Skeletal muscle tissue (tissue), 4 donors: ENCODE data around the gene POR. TPM values are rescaled to one million over a fixed set of nuclear protein-coding genes. Genes with fewer than 3 reads are reported as not detected.
"Not testable (repeated sequence)": the region's sequence is repeated elsewhere in the genome, so short reads cannot be mapped to it uniquely, and the experiment has no call there.

ENCODE experiments used
- H3K27ac ChIP-seq: one replicate; pipeline ENCODE4 v1.7.0; 2013; ENCODE audit warnings: mild to moderate bottlenecking, low read depth, low read length, inconsistent platforms
- H3K27me3 ChIP-seq, 3 donors: one replicate each; pipeline ENCODE4 v1.7.0; 2013; ENCODE audit warnings: low read length in 3 of 3; ENCODE audit not compliant: control insufficient read depth in 3 of 3, insufficient read depth in 3 of 3
- H3K36me3 ChIP-seq, 3 donors: one replicate each; pipeline ENCODE4 v1.7.0; 2013; ENCODE audit warnings: low read length in 3 of 3; ENCODE audit not compliant: control insufficient read depth in 3 of 3, insufficient read depth in 3 of 3
- H3K4me1 ChIP-seq, 3 donors: one replicate each; pipeline ENCODE4 v1.7.0; 2013; ENCODE audit warnings: low read length in 3 of 3, mild to moderate bottlenecking in 3 of 3; ENCODE audit not compliant: control insufficient read depth in 3 of 3, insufficient read depth in 3 of 3
- H3K4me3 ChIP-seq, 3 donors: one replicate each; pipeline ENCODE4 v1.7.0; 2013; ENCODE audit warnings: low read length in 3 of 3
- H3K9ac ChIP-seq, 3 donors: one replicate each; pipeline ENCODE4 v1.7.0; 2013; ENCODE audit warnings: low read length in 3 of 3, mild to moderate bottlenecking in 3 of 3, moderate library complexity in 2 of 3, low read depth in 1 of 3
- H3K9me3 ChIP-seq, 3 donors: one replicate each; pipeline ENCODE4 v1.7.0; 2013; ENCODE audit warnings: low read length in 3 of 3; ENCODE audit not compliant: control insufficient read depth in 3 of 3
- total RNA-seq: library from RNA; depleted of rRNA; stranded (reverse); fragments of >200 nt; gene quantifications from one replicate; pipeline ENCODE4 v1.2.3, GENCODE V29; 2014
- donor health status: Osteomylitis.

POR gene
- total RNA-seq, 1 donor from 2014 or later, result 42.8 TPM

DNA sequence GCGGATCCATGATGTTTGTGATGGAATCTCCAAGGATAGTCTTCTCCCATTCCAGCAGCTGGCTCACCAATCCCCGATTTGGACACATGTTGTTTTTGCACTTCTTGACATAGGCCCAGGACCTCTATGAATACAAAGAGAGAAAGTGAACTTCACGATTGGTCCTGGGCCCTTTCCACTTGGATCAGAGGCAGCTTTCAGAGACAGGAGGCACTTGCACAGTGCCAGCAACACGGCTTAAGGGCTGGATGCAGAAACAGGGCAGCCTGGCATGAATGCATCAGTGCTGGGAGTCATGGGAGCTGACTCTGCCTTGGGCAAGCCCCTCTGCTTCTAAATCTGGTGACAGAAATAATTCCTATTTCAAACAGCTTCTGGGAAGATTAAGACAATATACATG is 81.5 kb downstream of the POR start:
- H3K27me3 ChIP-seq, result no peaks in the 10 kb centered on the region
- no peak overlapping the region for H3K4me3 ChIP-seq
- H3K9ac ChIP-seq, result no peak overlapping the region
- peaks cover 13 to 19% (median 13%) of the 10 kb centered on the region in 3 donors for H3K36me3 ChIP-seq
- H3K4me1 ChIP-seq, result peaks cover 12 to 31% (median 30%) of the 10 kb centered on the region in 3 donors
- no peaks in the 10 kb centered on the region for H3K9me3 ChIP-seq
- no peak overlapping the region for H3K27ac ChIP-seq

DNA sequence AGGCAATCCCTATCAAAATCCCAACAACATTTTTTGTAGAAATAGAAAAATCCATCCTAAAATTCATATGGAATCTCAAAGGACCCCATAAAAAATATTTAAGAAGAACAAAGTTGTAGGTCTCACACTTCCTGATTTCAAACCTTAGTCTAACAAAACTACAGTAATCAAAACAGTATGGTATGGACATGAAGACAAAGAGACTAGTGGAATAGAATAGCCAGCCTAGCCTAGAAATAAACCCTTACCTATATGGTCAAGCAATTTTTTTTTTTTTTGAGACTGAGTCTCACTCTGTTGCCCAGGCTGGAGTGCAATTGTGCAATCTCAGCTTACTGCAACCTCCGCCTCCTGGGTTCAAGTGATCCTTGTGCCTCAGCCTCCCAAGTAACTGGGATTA is 83.1 kb downstream of the POR start:
- H3K27ac ChIP-seq, result no peak overlapping the region
- H3K36me3 ChIP-seq, result peaks cover 14 to 24% (median 20%) of the 10 kb centered on the region in 3 donors
- H3K4me3 ChIP-seq, result no peak overlapping the region
- no peaks in the 10 kb centered on the region for H3K9me3 ChIP-seq
- H3K4me1 ChIP-seq, result peaks cover 11 to 19% (median 17%) of the 10 kb centered on the region in 3 donors
- H3K9ac ChIP-seq, result no peak overlapping the region
- no peaks in the 10 kb centered on the region for H3K27me3 ChIP-seq

- Histone ChIP-seq H3K27me3 (no peaks in the 10 kb centered on the region), H3K9ac (no peak overlapping the region), H3K4me1 (no peaks in the 10 kb centered on the region), H3K27ac (no peak overlapping the region), H3K9me3 (no peaks in the 10 kb centered on the region), H3K36me3 (peaks cover 22 to 36% (median 32%) of the 10 kb centered on the region in 3 donors), H3K4me3 (no peak overlapping the region)
Measured at GRCh38 chr7:76000566-76000965, 85.6 kb downstream of the POR start.

DNA sequence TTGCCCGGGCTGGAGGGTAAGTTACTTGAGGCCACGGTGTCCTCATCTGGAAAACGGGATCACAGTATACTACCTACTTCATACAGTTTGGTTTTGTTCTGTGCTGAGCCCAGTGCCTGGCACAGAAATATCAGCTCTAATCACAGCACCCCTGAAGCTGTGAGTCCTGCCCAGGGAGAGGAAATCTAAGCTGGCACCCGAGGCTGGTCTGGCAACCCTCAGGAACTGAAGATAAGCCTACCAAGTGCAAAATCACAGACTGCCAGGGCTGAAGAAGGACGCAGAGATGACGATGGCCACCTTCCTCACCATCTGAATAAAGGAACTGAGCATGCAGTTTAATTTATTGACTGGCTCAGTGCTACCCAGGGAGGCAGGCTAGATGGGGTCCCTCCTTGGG is 87.2 kb downstream of the POR start:
- no peak overlapping the region for H3K27ac ChIP-seq
- no peaks in the 10 kb centered on the region for H3K9me3 ChIP-seq
- no peak overlapping the region for H3K4me3 ChIP-seq
- peaks cover 20 to 30% (median 27%) of the 10 kb centered on the region in 3 donors for H3K36me3 ChIP-seq
- H3K9ac ChIP-seq, result no peak overlapping the region
- no peaks in the 10 kb centered on the region for H3K27me3 ChIP-seq
- H3K4me1 ChIP-seq, result no peaks in the 10 kb centered on the region

DNA sequence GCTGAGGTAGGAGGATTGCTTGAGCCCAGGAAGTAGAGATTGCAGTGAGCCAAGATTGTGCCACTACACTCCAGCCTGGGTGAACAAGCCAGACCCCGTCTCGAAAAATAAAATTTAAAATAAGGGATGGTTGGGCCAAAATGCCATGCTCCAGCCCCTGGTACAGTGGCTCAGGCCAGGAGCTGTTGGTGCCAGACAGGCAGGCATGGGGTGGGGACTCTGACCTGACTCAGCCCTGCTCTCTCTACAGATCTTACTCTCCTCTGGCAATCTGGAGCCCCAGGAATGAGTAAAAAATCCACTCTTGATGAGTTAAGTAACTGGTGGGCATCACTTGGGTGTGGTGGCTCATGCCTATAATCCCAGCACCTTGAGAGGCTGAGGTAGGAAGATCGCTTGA is 87.9 kb downstream of the POR start:
- Histone ChIP-seq H3K4me1 (no peaks in the 10 kb centered on the region), H3K27me3 (no peaks in the 10 kb centered on the region), H3K9ac (no peak overlapping the region), H3K27ac (no peak overlapping the region), H3K4me3 (no peak overlapping the region), H3K9me3 (no peaks in the 10 kb centered on the region), H3K36me3 (peaks cover 20 to 30% (median 27%) of the 10 kb centered on the region in 3 donors)

DNA sequence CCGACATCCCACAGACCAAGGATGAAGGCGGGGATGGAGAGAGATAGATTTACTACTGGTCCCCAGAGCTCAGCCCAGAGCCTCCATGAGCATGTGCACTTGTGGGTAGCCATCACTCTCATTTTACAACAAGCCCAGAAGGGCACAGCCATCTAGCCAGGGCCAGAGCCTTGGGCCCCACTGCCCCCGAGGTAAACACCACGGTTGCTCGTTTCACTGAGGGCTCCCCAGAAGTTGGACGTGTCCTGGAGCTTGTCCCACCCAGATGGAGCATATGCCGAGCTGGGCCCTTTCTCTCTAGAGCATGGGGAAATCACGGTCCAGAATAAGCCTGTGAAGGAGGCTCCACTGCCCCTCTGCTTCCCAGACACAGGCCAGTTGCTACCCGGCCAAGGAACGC is 88.4 kb downstream of the POR start:
- no peaks in the 10 kb centered on the region for H3K9me3 ChIP-seq
- H3K36me3 ChIP-seq, result peaks cover 20 to 30% (median 27%) of the 10 kb centered on the region in 3 donors

DNA sequence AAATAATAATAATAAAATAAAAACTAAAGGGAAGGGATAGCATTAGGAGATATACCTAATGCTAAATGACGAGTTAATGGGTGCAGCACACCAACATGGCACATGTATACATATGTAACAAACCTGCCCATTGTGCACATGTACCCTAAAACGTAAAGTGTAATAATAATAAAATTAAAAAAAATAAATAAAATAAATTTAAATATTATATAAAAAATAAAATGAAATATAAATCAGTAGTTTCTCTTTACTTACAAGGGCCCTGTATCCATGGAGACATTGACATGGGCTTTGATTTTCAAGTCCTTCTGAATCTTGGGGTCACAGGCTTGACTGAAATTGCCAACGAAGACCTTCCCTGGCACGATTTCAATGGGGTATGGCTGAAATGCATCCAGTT is 90.0 kb downstream of the POR start:
- H3K27ac ChIP-seq, H3K9me3 ChIP-seq: not testable (repeated sequence)
- H3K36me3 ChIP-seq, result peaks cover 20 to 30% (median 27%) of the 10 kb centered on the region in 3 donors

More for the DNA sequence above, 88.4 kb downstream of the POR start:
- no peaks in the 10 kb centered on the region for H3K27me3 ChIP-seq
- H3K4me3 ChIP-seq, result no peak overlapping the region
- no peak overlapping the region for H3K9ac ChIP-seq
- no peaks in the 10 kb centered on the region for H3K4me1 ChIP-seq
- H3K27ac ChIP-seq, result no peak overlapping the region

DNA sequence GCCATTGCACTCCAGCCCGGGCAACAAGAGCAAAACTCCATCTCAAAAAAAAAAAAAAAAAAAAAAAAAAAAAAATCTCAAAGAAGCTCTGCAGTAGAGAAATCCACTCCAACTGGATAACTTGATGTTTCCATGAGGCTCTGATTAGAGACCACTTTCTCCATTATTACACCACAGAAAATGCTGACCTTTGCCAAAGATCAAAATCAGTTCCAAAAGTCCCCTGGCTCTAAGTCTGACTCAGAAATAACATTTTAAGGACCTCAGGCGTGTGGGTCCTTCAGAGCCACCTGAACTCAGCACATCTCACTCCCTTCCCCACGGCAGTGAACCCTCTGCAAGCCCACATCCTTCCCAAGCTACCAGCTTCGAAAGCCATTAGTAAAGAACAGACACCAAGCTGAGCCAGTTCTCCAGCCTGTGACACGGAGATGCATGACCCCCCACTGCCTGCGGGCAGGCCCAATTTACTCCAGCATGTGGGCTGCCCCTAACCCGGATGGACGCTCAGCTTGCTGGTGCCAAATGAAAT is 93.3 kb downstream of the POR start:
- Histone ChIP-seq H3K4me1 (peaks cover 4 to 11% (median 10%) of the 10 kb centered on the region in 3 donors), H3K27ac (no peak overlapping the region), H3K27me3 (no peaks in the 10 kb centered on the region), H3K4me3 (no peak overlapping the region), H3K9me3 (no peaks in the 10 kb centered on the region), H3K36me3 (peaks cover 9 to 15% (median 12%) of the 10 kb centered on the region in 3 donors), H3K9ac (no peak overlapping the region)

More for the DNA sequence above, 90.0 kb downstream of the POR start:
- H3K4me3 ChIP-seq, H3K27me3 ChIP-seq, H3K9ac ChIP-seq, H3K4me1 ChIP-seq: not testable (repeated sequence)

DNA sequence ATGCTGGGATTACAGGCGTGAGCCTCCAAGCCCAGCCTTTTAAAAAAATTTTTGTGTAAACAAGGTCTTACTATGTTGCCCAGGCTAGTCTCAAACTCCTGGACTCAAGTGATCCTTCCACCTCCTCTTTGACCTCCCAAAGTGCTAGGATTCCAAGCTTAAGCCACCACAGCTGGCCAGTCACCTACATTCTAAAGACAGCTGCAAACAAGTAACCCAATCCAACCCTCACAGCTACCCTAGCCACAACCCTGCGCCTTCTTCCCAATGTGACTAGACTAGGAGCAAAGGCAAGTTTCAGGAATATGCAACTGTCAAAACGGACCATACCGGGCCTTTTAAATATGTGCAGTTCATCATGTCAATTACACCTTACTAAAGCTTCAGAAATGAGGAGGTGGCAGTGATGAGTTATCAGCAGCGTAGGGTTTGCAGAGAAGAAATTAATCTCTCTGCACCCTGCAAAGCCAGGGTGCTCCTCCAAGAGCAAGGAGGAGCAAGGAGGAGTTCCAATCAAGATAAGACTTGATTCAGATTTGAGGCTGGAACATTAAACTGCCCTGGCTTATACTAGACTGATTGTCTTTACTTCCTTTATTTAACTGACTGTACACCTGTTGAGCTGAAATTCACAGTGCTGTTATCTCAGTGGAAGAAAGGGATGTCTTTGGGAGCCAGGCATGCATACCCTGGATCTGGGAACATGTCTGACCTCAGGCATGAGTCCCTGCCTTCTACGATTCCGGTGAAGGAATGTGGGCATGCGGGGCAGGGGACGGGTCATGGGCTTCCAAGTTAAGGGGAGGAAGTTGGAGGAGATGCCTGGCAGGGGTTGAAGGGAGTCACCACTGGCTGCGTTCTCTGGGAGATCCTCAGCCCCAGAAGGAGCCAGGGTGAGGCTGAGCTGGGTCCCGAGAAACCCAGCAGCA is 95.0 kb downstream of the POR start:
- H3K4me3 ChIP-seq, result no peak overlapping the region
- no peak overlapping the region for H3K27ac ChIP-seq

GRCh38 chr7:76011442-76011861 is 96.5 kb downstream of the POR start:
- Histone ChIP-seq H3K27me3 (no peaks in the 10 kb centered on the region), H3K4me1 (peaks cover 4 to 11% (median 10%) of the 10 kb centered on the region in 3 donors), H3K4me3 (peak overlapping the region in 1 of 3 donors; percentile 22), H3K9me3 (no peaks in the 10 kb centered on the region), H3K36me3 (peaks cover 0 to 6% (median 0%) of the 10 kb centered on the region in 3 donors), H3K27ac (peak overlapping the region; percentile 55), H3K9ac (no peak overlapping the region)

More for the DNA sequence above, 95.0 kb downstream of the POR start:
- Histone ChIP-seq H3K9me3 (no peaks in the 10 kb centered on the region), H3K9ac (no peak overlapping the region), H3K27me3 (no peaks in the 10 kb centered on the region), H3K4me1 (peaks cover 4 to 11% (median 10%) of the 10 kb centered on the region in 3 donors), H3K36me3 (peaks cover 4 to 11% (median 5%) of the 10 kb centered on the region in 3 donors)
